A673 (cell line): ENCODE measurements around the gene RNF115. TPM values are rescaled to one million over a fixed set of nuclear protein-coding genes. Genes with fewer than 3 reads are reported as not detected.

Experiments
- BruUV-seq: library from RNA; stranded (reverse); fragments of 400-500 nt; replicated peaks from 2 replicates; lab custom pipeline; 2021; lab: Mats Ljungman, UMichigan
- CTCF ChIA-PET: fragments of 300-600 bp; sonication (Branson Sonifier 250); formaldehyde crosslinking; loops from one replicate; lab custom pipeline; 2022; ENCODE audit warnings: antibody characterized with exemption; lab: Charles Lee
- POLR2A ChIA-PET: fragments of 300-600 bp; sonication (Branson Sonifier 250); formaldehyde crosslinking; loops from one replicate; lab custom pipeline; 2022; ENCODE audit warnings: antibody characterized with exemption; ENCODE audit not compliant: low non-redundant PET; lab: Charles Lee
- DNase-seq: peaks from one replicate; pipeline ENCODE4 v3.0.0-alpha.2; 2015; ENCODE audit warnings: low spot score
- H3K27ac ChIP-seq: fragments of 200-600 bp; sonication (generic); 2 replicates; pipeline ENCODE4 v1.5.1; 2016; ENCODE audit warnings: mixed run types, low read depth, mild to moderate bottlenecking, mixed read lengths, antibody characterized with exemption, low read length; ENCODE audit not compliant: poor library complexity, severe bottlenecking
- H3K27me3 ChIP-seq: fragments of 200-600 bp; sonication (generic); replicated peaks from 2 replicates; pipeline ENCODE4 v1.6.1; 2017; ENCODE audit warnings: mixed run types, low read depth, mild to moderate bottlenecking, mixed read lengths, antibody characterized with exemption, low read length; ENCODE audit not compliant: insufficient read depth, poor library complexity
- H3K36me3 ChIP-seq: fragments of 200-600 bp; sonication (generic); 2 replicates; pipeline ENCODE4 v1.6.1; 2016; ENCODE audit warnings: mixed run types, mild to moderate bottlenecking, mixed read lengths, antibody characterized with exemption, low read length; ENCODE audit not compliant: insufficient read depth, poor library complexity, severe bottlenecking
- H3K4me1 ChIP-seq: fragments of 200-600 bp; sonication (generic); 2 replicates; pipeline ENCODE4 v1.6.1; 2017; ENCODE audit warnings: mixed run types, mild to moderate bottlenecking, mixed read lengths, antibody characterized with exemption, low read length; ENCODE audit not compliant: insufficient read depth, poor library complexity, severe bottlenecking
- H3K4me3 ChIP-seq: fragments of 200-600 bp; sonication (generic); 2 replicates; pipeline ENCODE4 v1.5.1; 2016; ENCODE audit warnings: low read depth, mixed run types, mild to moderate bottlenecking, mixed read lengths, low read length; ENCODE audit not compliant: poor library complexity, severe bottlenecking
- H3K9me3 ChIP-seq: fragments of 200-600 bp; sonication (generic); 2 replicates; pipeline ENCODE4 v1.6.1; 2016; ENCODE audit warnings: mixed run types, low read depth, mild to moderate bottlenecking, mixed read lengths, antibody characterized with exemption, low read length; ENCODE audit not compliant: poor library complexity, severe bottlenecking
- EZH2 ChIP-seq: fragments of 200-600 bp; sonication (generic); IDR thresholded peaks from 2 replicates; pipeline ENCODE4 v1.6.1; 2017; ENCODE audit warnings: borderline replicate concordance, low read depth, mild to moderate bottlenecking, mixed read lengths, antibody characterized with exemption, low read length; ENCODE audit not compliant: poor library complexity, severe bottlenecking
- intact Hi-C: fragments of 100-400 bp; cut with micrococcal nuclease; formaldehyde crosslinking; loops from one replicate; pipeline ENCODE4 v1.10.0; 2022; ENCODE audit not compliant: unreplicated experiment
- total RNA-seq: library from RNA; stranded (reverse); gene quantifications from 2 replicates; pipeline ENCODE4 v1.2.3, GENCODE V29; 2021
- TF ChIP-seq, protein P1 (sequence below): fragments of 300-800, 200-600 bp; sonication (generic); conservative IDR thresholded peaks from 2 replicates; pipeline ENCODE4 v1.5.1; 2017; ENCODE audit warnings: low read depth, mild to moderate bottlenecking, antibody characterized with exemption, low read length, moderate library complexity, mixed read lengths

Gene RNF115
- total RNA-seq, 1 experiment from 2014 or later, result 18.0 TPM

DNA sequence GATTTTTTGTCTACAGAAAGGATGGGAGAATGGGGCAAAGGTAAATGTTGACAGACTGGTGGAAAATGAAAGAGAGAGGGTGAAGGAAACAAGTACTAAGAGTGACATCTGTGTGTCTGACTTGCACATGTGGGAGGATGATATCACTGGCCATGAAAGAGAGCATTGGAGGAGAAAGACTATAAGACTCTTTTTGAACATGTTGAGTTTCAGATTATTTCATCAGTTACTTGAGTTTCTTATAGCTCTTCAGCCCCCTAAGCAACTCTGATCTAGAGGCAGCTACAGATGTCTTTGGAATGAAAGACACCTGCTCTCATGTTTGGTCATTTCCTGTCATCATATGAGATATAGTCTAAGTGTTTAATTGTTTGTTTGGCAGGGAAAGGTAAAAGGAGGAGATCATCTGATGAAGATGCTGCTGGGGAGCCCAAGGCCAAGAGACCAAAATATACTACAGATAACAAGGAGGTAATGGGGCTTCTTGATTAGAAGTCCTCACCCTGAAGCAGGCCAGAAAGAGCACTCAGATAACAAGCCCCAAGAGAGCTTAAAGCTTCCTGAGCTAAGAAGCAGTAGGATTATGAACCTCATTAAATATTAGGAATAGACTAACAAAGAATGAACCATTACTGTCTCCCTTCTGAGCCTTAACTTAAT lies 4.6 kb upstream of the RNF115 start:
- H3K4me3 ChIP-seq, result no peak overlapping the region
- peaks cover 10% of the 10 kb centered on the region for H3K4me1 ChIP-seq
- intact Hi-C loops, result no loop called here
- H3K9me3 ChIP-seq, result no peaks in the 10 kb centered on the region
- no peak for DNase-seq
- no peak for TF ChIP-seq EZH2
- TF ChIP-seq, protein P1, sequence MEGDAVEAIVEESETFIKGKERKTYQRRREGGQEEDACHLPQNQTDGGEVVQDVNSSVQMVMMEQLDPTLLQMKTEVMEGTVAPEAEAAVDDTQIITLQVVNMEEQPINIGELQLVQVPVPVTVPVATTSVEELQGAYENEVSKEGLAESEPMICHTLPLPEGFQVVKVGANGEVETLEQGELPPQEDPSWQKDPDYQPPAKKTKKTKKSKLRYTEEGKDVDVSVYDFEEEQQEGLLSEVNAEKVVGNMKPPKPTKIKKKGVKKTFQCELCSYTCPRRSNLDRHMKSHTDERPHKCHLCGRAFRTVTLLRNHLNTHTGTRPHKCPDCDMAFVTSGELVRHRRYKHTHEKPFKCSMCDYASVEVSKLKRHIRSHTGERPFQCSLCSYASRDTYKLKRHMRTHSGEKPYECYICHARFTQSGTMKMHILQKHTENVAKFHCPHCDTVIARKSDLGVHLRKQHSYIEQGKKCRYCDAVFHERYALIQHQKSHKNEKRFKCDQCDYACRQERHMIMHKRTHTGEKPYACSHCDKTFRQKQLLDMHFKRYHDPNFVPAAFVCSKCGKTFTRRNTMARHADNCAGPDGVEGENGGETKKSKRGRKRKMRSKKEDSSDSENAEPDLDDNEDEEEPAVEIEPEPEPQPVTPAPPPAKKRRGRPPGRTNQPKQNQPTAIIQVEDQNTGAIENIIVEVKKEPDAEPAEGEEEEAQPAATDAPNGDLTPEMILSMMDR, result no peak
- BruUV-seq, result no TSS peak
- peaks cover 74% of the 10 kb centered on the region for H3K36me3 ChIP-seq
- no peaks in the 10 kb centered on the region for H3K27me3 ChIP-seq
- POLR2A ChIA-PET, result no interaction called here
- CTCF ChIA-PET, result interaction anchor here (1.4 kb wide), 1 partner anchor 17 kb away, joined by 3 read pairs; the partner anchor contains the start of gene NUDT17
- peak overlapping the region; percentile 27 for H3K27ac ChIP-seq

GRCh38 chr1:145827966-145828365 lies 4.1 kb upstream of the RNF115 start:
- H3K4me3 ChIP-seq, result no peak overlapping the region
- no peaks in the 10 kb centered on the region for H3K9me3 ChIP-seq
- POLR2A ChIA-PET, result interaction anchor here (0.9 kb wide), 1 partner anchor 18 kb away, joined by 5 read pairs; the partner anchor contains the start of gene NUDT17
- BruUV-seq, result no TSS peak
- no peak for DNase-seq
- intact Hi-C loops, result no loop called here
- no peak for TF ChIP-seq EZH2
- TF ChIP-seq, protein P1, result no peak
- no peaks in the 10 kb centered on the region for H3K27me3 ChIP-seq
- CTCF ChIA-PET, result interaction anchor here (1.4 kb wide), 1 partner anchor 17 kb away, joined by 3 read pairs; the partner anchor contains the start of gene NUDT17
- peak overlapping the region; percentile 27 for H3K27ac ChIP-seq
- H3K4me1 ChIP-seq, result peaks cover 10% of the 10 kb centered on the region
- H3K36me3 ChIP-seq, result peaks cover 68% of the 10 kb centered on the region

- intact Hi-C loops, result no loop called here
- Histone ChIP-seq H3K4me1 (peaks cover 10% of the 10 kb centered on the region), H3K9me3 (no peaks in the 10 kb centered on the region), H3K4me3 (no peak overlapping the region), H3K27me3 (no peaks in the 10 kb centered on the region), H3K27ac (no peak overlapping the region), H3K36me3 (peaks cover 53% of the 10 kb centered on the region)
- CTCF ChIA-PET, result no interaction called here
- no TSS peak for BruUV-seq
- no peak for TF ChIP-seq EZH2
- POLR2A ChIA-PET, result no interaction called here
- no peak for DNase-seq
These were observed 2.1 kb upstream of the RNF115 start for GRCh38 chr1:145826030-145826429.
